GM19099 (cell line): ENCODE data around the gene TMX4.

Source experiments
- POLR2A ChIP-seq: IDR thresholded peaks from 3 replicates; pipeline ENCODE4 v1.6.1; 2011; ENCODE audit warnings: low read depth; ENCODE audit not compliant: insufficient read length; ENCODE audit errors: extremely low read depth

The TMX4 gene

GRCh38 chr20:8033151-8033841 lies 13.7 kb upstream of the TMX4 start:
- no peak for TF ChIP-seq POLR2A

GRCh38 chr20:8032499-8032898 lies 12.9 kb upstream of the TMX4 start:
- TF ChIP-seq POLR2A = no peak

- no peak for TF ChIP-seq POLR2A
Measured at GRCh38 chr20:8021541-8022269, 2.1 kb upstream of the TMX4 start.

- TF ChIP-seq POLR2A = no peak
Measured at GRCh38 chr20:8020314-8021079, 936 bp upstream of the TMX4 start.

GRCh38 chr20:8019998-8020247 lies 362 bp upstream of the TMX4 start:
- TF ChIP-seq POLR2A = no peak

- no peak for TF ChIP-seq POLR2A
Measured at GRCh38 chr20:8018958-8019245, 659 bp downstream of the TMX4 start.

- TF ChIP-seq POLR2A = no peak
Measured at GRCh38 chr20:8012724-8013123, 6.8 kb downstream of the TMX4 start.

- TF ChIP-seq POLR2A = no peak
Measured at GRCh38 chr20:8008733-8009132, 10.8 kb downstream of the TMX4 start.

- TF ChIP-seq POLR2A = no peak
Measured at GRCh38 chr20:8007490-8007889, 12.1 kb downstream of the TMX4 start.

GRCh38 chr20:8005575-8006366 lies 13.8 kb downstream of the TMX4 start:
- no peak for TF ChIP-seq POLR2A

GRCh38 chr20:8005033-8005432 lies 14.5 kb downstream of the TMX4 start:
- no peak for TF ChIP-seq POLR2A

- TF ChIP-seq POLR2A = no peak
Measured at GRCh38 chr20:8002056-8002455, 17.5 kb downstream of the TMX4 start.

GRCh38 chr20:8000796-8001195 lies 18.8 kb downstream of the TMX4 start:
- no peak for TF ChIP-seq POLR2A

GRCh38 chr20:7996898-7997297 lies 22.7 kb downstream of the TMX4 start:
- TF ChIP-seq POLR2A = no peak

GRCh38 chr20:7994809-7995208 lies 24.8 kb downstream of the TMX4 start:
- no peak for TF ChIP-seq POLR2A
